GM12878 (cell line): ENCODE measurements around the gene MRS2. TPM values are rescaled to one million over a fixed set of nuclear protein-coding genes. Genes with fewer than 3 reads are reported as not detected.

Experiments used
- ATAC-seq: fragments of 200-7000 bp; cut with Tn5 transposase; 3 replicates; pipeline ENCODE4 v1.9.1; 2020; ENCODE audit warnings: mild to moderate bottlenecking, moderate library complexity
- BruUV-seq: library from RNA; stranded (reverse); fragments of 400-500 nt; replicated peaks from 2 replicates; lab custom pipeline; 2021; lab: Mats Ljungman, UMichigan
- CTCF ChIA-PET: fragments of 300-600 bp; sonication (Branson Sonifier 250); formaldehyde crosslinking; extraction: SDS; loops from one replicate; lab custom pipeline; 2021; ENCODE audit warnings: inconsistent platforms; lab: Yijun Ruan, JAX
- POLR2A ChIA-PET: fragments of 350-600 bp; formaldehyde crosslinking; extraction: SDS; loops from one replicate; lab custom pipeline; 2021; ENCODE audit warnings: inconsistent platforms; lab: Charles Lee
- RAD21 ChIA-PET: fragments of 300-600 bp; sonication (Branson Sonifier 250); formaldehyde crosslinking; loops from one replicate; lab custom pipeline; 2023; ENCODE audit warnings: antibody characterized with exemption; ENCODE audit not compliant: unreplicated experiment; lab: Charles Lee
- SMC1A ChIA-PET: fragments of 300-600 bp; sonication (Branson Sonifier 250); formaldehyde crosslinking; loops from one replicate; lab custom pipeline; 2023; ENCODE audit not compliant: unreplicated experiment, uncharacterized antibody; lab: Charles Lee
- DNase-seq: peaks from one replicate; pipeline ENCODE4 v3.0.0-alpha.2; 2011; ENCODE audit warnings: low read depth, low spot score
- FAIRE-seq: peaks from 3 replicates; lab custom pipeline; 2011; peaks lifted over from hg19 to GRCh38; lab: Jason Lieb, UNC
- H2AFZ ChIP-seq: 2 replicates; pipeline ENCODE4 v1.6.0; 2011; ENCODE audit warnings: low read depth, low read length, control low read depth; ENCODE audit not compliant: control insufficient read depth
- H3K27ac ChIP-seq: 2 replicates; pipeline ENCODE4 v1.5.1; 2011; ENCODE audit warnings: control low read depth; ENCODE audit not compliant: control insufficient read depth, insufficient read depth
- H3K27me3 ChIP-seq, 2 experiments: replicated peaks in 1 of 2; 2 replicates each; pipeline versions ENCODE4 v1.6.0 to v1.6.1; 2011; ENCODE audit warnings: low read length in 1 of 2; ENCODE audit not compliant: control insufficient read depth in 2 of 2, insufficient read depth in 2 of 2
- H3K36me3 ChIP-seq, 2 experiments: 2 replicates each; pipeline ENCODE4 v1.5.1; 2011; ENCODE audit warnings: low read length in 1 of 2; ENCODE audit not compliant: control insufficient read depth in 2 of 2, insufficient read depth in 2 of 2
- H3K4me1 ChIP-seq: 2 replicates; pipeline ENCODE4 v1.6.1; 2011; ENCODE audit warnings: mild to moderate bottlenecking, low read length, moderate library complexity, mixed read lengths; ENCODE audit not compliant: control insufficient read depth, insufficient read depth
- H3K4me2 ChIP-seq: 2 replicates; pipeline ENCODE4 v1.6.0; 2011; ENCODE audit warnings: control low read depth; ENCODE audit not compliant: control insufficient read depth, insufficient read depth
- H3K4me3 ChIP-seq: fragments of 200-600 bp; sonication (generic); 2 replicates; pipeline ENCODE4 v1.5.1; 2016
- H3K79me2 ChIP-seq: 2 replicates; pipeline ENCODE4 v1.6.0; 2011; ENCODE audit warnings: low read length; ENCODE audit not compliant: control insufficient read depth, insufficient read depth
- H3K9ac ChIP-seq: 2 replicates; pipeline ENCODE4 v1.8.0; 2011; ENCODE audit warnings: low read length, control low read depth, mixed read lengths; ENCODE audit not compliant: control insufficient read depth, insufficient read depth
- H3K9me3 ChIP-seq: replicated peaks from 3 replicates; pipeline ENCODE4 v1.5.1; 2011; ENCODE audit warnings: mild to moderate bottlenecking, low read length; ENCODE audit not compliant: control insufficient read depth, insufficient read depth
- H4K20me1 ChIP-seq: 2 replicates; pipeline ENCODE4 v1.6.0; 2011; ENCODE audit not compliant: control insufficient read depth, insufficient read depth
- BMI1 ChIP-seq: fragments of 450-650 bp; IDR thresholded peaks from 2 replicates; pipeline ENCODE4 v1.6.1; 2016; ENCODE audit warnings: mild to moderate bottlenecking, moderate library complexity, borderline replicate concordance
- EGR1 ChIP-seq, 2 experiments: IDR thresholded peaks; 1 replicate in 1 of 2; 2 replicates in 1 of 2; pipeline ENCODE4 v1.6.1; 2011 to 2012; ENCODE audit warnings: low read depth in 2 of 2, low read length in 2 of 2, borderline replicate concordance in 1 of 2, mild to moderate bottlenecking in 1 of 2, moderate library complexity in 1 of 2
- NFXL1 ChIP-seq: fragments of 450-650 bp; IDR thresholded peaks from 2 replicates; pipeline ENCODE4 v1.6.1; 2017; ENCODE audit warnings: antibody characterized with exemption, mild to moderate bottlenecking, borderline replicate concordance
- POU2F2 ChIP-seq: IDR thresholded peaks from 3 replicates; pipeline ENCODE4 v1.6.1; 2011; ENCODE audit warnings: low read depth, mild to moderate bottlenecking, low read length, borderline replicate concordance
- RCOR1 ChIP-seq: conservative IDR thresholded peaks from 2 replicates; pipeline ENCODE4 v1.6.1; 2012; ENCODE audit warnings: low read depth, low read length, improper control_type of control experiment
- RUNX3 ChIP-seq: IDR thresholded peaks from 2 replicates; pipeline ENCODE4 v1.6.1; 2012; ENCODE audit warnings: low read length, inconsistent platforms
- WGBS: methylation state at CpG from one replicate; pipeline ENCODE4 v1.1.6; 2016; ENCODE audit warnings: low lambda C conversion rate; ENCODE audit not compliant: insufficient replicate concordance, insufficient coverage; ENCODE audit errors: missing lambda C conversion rate; 5-methylcytosine and 5-hydroxymethylcytosine counted together
- in situ Hi-C: fragments of 300-500 bp; cut with MboI; formaldehyde crosslinking; loops from 9 replicates; pipeline ENCODE4 v1.14.3; 2018; ENCODE audit warnings: mixed read lengths
- intact Hi-C: fragments of 100-400 bp; cut with micrococcal nuclease; formaldehyde crosslinking; loops from one replicate; pipeline ENCODE4 v1.14.2; 2022; ENCODE audit not compliant: unreplicated experiment
- polyA plus RNA-seq, 11 experiments: library from polyadenylated mRNA; depleted of rRNA in 4 of 11; unstranded in 6 of 11; stranded (reverse) in 5 of 11; fragments of >200 nt; fragmentation: Nextera tagmentation in 4 of 11; fragmentation: Illumina TruSeq in 1 of 11; extraction: Ambion mirVana in 4 of 11; extraction: Trizol in 1 of 11; gene quantifications; 1 replicate in 1 of 11; 2 replicates in 10 of 11; pipeline versions ENCODE4 v1.2.1 to v1.2.3, GENCODE V29; 2011 to 2016; ENCODE audit warnings: inconsistent platforms in 2 of 11, missing spikeins in 2 of 11, low read depth in 1 of 11
- total RNA-seq, 4 experiments: library from RNA; depleted of rRNA in 3 of 4; stranded (reverse); fragments of >200 nt in 3 of 4; fragmentation: Illumina TruSeq in 1 of 4; extraction: Trizol in 1 of 4; gene quantifications; 2 replicates each; pipeline versions ENCODE4 v1.2.1 to v1.2.3, GENCODE V29; 2013 to 2021
- TF ChIP-seq, protein P1 (sequence below): fragments of 450-650 bp; IDR thresholded peaks from 2 replicates; pipeline ENCODE4 v1.6.1; 2017; ENCODE audit warnings: mild to moderate bottlenecking
- TF ChIP-seq, protein P2 (sequence below): fragments of 450-650 bp; formaldehyde crosslinking; IDR thresholded peaks from 2 replicates; pipeline ENCODE4 v1.4.0; 2022; ENCODE audit warnings: mild to moderate bottlenecking, moderate library complexity

Gene MRS2
- total and polyA plus RNA-seq, 10 of the 15 experiments (the other 5 are each of a cell fraction or from before 2014, with no cell fraction given), result 7.5 to 29.9 (median 24.2) TPM

DNA sequence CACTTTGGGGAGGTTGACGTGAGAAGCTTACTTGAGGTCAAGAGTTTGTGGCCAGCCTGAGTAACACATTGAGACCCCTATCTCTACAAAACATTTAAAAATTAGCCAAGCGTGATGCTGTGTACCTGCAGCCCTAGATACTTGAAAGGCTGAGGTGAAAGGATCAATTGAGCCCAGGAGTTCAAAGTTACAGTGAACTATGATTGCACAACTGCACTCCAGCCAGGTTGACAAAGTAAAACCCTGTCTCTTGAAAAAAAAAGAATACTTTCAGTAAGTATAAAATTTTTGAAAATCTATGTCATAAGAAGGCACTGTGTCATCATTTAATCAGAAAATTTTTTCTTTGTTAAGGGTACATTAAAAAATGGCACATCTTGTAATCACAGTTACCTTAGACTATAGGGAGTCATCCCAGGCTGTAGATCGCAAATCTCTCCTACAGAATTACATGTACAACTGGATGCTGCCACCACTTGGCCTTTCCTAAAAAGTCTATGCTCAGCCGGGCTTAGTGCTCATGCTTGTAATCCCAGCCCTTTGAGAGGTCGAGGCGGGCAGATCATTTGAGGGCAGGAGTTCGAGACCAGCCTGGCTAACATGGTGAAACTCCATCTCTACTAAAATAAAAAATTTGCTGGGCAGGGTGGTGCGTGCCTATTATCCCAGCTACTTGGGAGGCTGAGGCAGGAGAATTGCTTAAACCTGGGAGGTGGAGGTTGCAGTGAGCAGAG, 17.0 kb upstream of the MRS2 start:
- no peak for TF ChIP-seq NFXL1
- TF ChIP-seq RUNX3, result peak; percentile 28; the same call in 1 of the 2 replicates
- ChIA-PET CTCF (interaction anchor here (1.0 to 1.5 kb wide), 2 partner anchors 102 to 548 kb away, joined by 3 to 4 read pairs; no protein-coding TSS in a partner anchor), RAD21 (no interaction called here), SMC1A (no interaction called here), POLR2A (no interaction called here)
- no peaks in the 10 kb centered on the region for H3K27me3 ChIP-seq
- H3K36me3 ChIP-seq, result no peaks in the 10 kb centered on the region
- no TSS peak for BruUV-seq
- no peak overlapping the region for H2AFZ ChIP-seq
- in situ Hi-C loops (no loop called here), intact Hi-C loops (no loop called here)
- H3K27ac ChIP-seq, result no peak overlapping the region
- H3K9ac ChIP-seq, result no peak overlapping the region
- H3K4me2 ChIP-seq, result no peak overlapping the region
- no peak for DNase-seq
- H3K4me3 ChIP-seq, result no peak overlapping the region
- no peaks in the 10 kb centered on the region for H3K4me1 ChIP-seq
- peak; percentile 68 for ATAC-seq
- 34% methylated on average over 8 of the region's 8 CpGs for WGBS
- FAIRE-seq, result no peak
- H4K20me1 ChIP-seq, result no peaks in the 10 kb centered on the region
- no peaks in the 10 kb centered on the region for H3K79me2 ChIP-seq
- no peaks in the 10 kb centered on the region for H3K9me3 ChIP-seq

DNA sequence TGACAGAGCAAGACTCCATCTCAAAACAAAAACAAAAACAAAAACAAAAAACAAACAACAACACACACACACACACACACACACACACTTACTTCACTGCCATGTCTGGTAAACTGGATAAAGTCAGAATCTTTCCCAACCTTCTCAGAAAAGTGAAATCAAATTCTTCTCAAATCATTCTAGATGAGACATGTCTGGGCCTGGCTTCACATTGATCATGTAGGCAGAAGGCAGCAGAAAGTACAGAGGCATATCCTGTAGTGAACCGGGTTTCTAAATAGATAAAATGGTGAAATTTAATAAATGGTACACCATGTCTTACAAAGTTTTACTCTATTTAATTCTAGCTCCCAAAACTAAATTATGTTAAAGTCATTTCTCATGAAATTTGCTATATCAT, 14.9 kb upstream of the MRS2 start:
- Histone ChIP-seq H3K4me3 (no peak overlapping the region), H3K79me2 (no peaks in the 10 kb centered on the region), H3K36me3 (no peaks in the 10 kb centered on the region), H3K9me3 (no peaks in the 10 kb centered on the region), H3K4me1 (no peaks in the 10 kb centered on the region; the same call in 1 of the 2 replicates), H3K9ac (no peak overlapping the region), H2AFZ (no peak overlapping the region), H3K27ac (no peak overlapping the region), H3K4me2 (no peak overlapping the region), H4K20me1 (no peaks in the 10 kb centered on the region), H3K27me3 (no peaks in the 10 kb centered on the region)
- in situ Hi-C loops (no loop called here), intact Hi-C loops (no loop called here)
- ChIA-PET POLR2A (no interaction called here), RAD21 (interaction anchor here (1.4 to 2.2 kb wide), 2 partner anchors 19 to 105 kb away, joined by 4 to 7 read pairs; no protein-coding TSS in a partner anchor), SMC1A (interaction anchor here (1.4 kb wide), 1 partner anchor 19 kb away, joined by 3 read pairs; no protein-coding TSS in a partner anchor), CTCF (interaction anchor here (0.7 to 2.4 kb wide), 2 partner anchors 43 to 104 kb away, joined by 3 to 11 read pairs; no protein-coding TSS in a partner anchor)
- TF ChIP-seq RCOR1, result no peak
- TF ChIP-seq, protein P1, sequence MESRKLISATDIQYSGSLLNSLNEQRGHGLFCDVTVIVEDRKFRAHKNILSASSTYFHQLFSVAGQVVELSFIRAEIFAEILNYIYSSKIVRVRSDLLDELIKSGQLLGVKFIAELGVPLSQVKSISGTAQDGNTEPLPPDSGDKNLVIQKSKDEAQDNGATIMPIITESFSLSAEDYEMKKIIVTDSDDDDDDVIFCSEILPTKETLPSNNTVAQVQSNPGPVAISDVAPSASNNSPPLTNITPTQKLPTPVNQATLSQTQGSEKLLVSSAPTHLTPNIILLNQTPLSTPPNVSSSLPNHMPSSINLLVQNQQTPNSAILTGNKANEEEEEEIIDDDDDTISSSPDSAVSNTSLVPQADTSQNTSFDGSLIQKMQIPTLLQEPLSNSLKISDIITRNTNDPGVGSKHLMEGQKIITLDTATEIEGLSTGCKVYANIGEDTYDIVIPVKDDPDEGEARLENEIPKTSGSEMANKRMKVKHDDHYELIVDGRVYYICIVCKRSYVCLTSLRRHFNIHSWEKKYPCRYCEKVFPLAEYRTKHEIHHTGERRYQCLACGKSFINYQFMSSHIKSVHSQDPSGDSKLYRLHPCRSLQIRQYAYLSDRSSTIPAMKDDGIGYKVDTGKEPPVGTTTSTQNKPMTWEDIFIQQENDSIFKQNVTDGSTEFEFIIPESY, result no peak
- no peak for TF ChIP-seq BMI1
- TF ChIP-seq EGR1 (IDR thresholded peaks at IDR 0.05; ENCODE audit: borderline replicate concordance in 1 of 2, low read depth in 2 of 2, low read length in 2 of 2), result no peak
- TF ChIP-seq, protein P2, sequence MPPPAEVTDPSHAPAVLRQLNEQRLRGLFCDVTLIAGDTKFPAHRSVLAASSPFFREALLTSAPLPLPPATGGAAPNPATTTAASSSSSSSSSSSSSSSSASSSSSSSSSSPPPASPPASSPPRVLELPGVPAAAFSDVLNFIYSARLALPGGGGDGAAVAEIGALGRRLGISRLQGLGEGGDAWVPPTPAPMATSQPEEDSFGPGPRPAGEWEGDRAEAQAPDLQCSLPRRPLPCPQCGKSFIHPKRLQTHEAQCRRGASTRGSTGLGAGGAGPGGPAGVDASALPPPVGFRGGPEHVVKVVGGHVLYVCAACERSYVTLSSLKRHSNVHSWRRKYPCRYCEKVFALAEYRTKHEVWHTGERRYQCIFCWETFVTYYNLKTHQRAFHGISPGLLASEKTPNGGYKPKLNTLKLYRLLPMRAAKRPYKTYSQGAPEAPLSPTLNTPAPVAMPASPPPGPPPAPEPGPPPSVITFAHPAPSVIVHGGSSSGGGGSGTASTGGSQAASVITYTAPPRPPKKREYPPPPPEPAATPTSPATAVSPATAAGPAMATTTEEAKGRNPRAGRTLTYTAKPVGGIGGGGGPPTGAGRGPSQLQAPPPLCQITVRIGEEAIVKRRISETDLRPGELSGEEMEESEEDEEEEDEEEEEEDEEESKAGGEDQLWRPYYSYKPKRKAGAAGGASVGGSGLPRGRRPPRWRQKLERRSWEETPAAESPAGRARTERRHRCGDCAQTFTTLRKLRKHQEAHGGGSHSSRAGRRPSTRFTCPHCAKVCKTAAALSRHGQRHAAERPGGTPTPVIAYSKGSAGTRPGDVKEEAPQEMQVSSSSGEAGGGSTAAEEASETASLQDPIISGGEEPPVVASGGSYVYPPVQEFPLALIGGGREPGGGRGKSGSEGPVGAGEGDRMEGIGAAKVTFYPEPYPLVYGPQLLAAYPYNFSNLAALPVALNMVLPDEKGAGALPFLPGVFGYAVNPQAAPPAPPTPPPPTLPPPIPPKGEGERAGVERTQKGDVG (CRISPR knock-in tag), result no peak
- TF ChIP-seq POU2F2, result no peak
- FAIRE-seq, result no peak
- WGBS, result 45% methylated on average over 1 of the region's 1 CpG
- no peak for DNase-seq
- BruUV-seq, result no TSS peak
- ATAC-seq, result no peak
